ENCODE data around the gene OR51E1.
A peak's percentile ranks its signal among the peaks of the same experiment; 100 is the strongest.

OR51E1 gene

GRCh38 chr11:4611986-4612385 is 31.8 kb upstream of the OR51E1 start:
- H3K4me3 ChIP-seq (ENCODE audit: low read depth, low read length) = no peak overlapping the region
- in situ Hi-C loops (cut with HindIII; ENCODE audit: low sequenced_read_pairs) = no loop called here
- no peak for DNase-seq (ENCODE audit: low read depth)
- TF ChIP-seq CTCF (IDR thresholded peaks at IDR 0.05; ENCODE audit: low read depth, low read length, missing control alignments) = no peak

GRCh38 chr11:4615856-4616444 is 27.8 kb upstream of the OR51E1 start:
- TF ChIP-seq CTCF (IDR thresholded peaks at IDR 0.05; ENCODE audit: low read depth, low read length, missing control alignments) = no peak
- in situ Hi-C loops (cut with HindIII; ENCODE audit: low sequenced_read_pairs) = no loop called here
- no peak overlapping the region for H3K4me3 ChIP-seq (ENCODE audit: low read depth, low read length)
- no peak for DNase-seq (ENCODE audit: low read depth)

GRCh38 chr11:4619514-4619913 is 24.3 kb upstream of the OR51E1 start:
- DNase-seq (ENCODE audit: low read depth) = no peak
- no peak for TF ChIP-seq CTCF (IDR thresholded peaks at IDR 0.05; ENCODE audit: low read depth, low read length, missing control alignments)
- in situ Hi-C loops (cut with HindIII; ENCODE audit: low sequenced_read_pairs) = no loop called here
- H3K4me3 ChIP-seq (ENCODE audit: low read depth, low read length) = no peak overlapping the region

- peak; percentile 65 for TF ChIP-seq CTCF (IDR thresholded peaks at IDR 0.05; ENCODE audit: low read depth, low read length, missing control alignments)
- no peak overlapping the region for H3K4me3 ChIP-seq (ENCODE audit: low read depth, low read length)
- peak; percentile 55 for DNase-seq (ENCODE audit: low read depth)
- in situ Hi-C loops (cut with HindIII; ENCODE audit: low sequenced_read_pairs) = no loop called here
Observed at GRCh38 chr11:4626207-4627099, 17.3 kb upstream of the OR51E1 start.

GRCh38 chr11:4636136-4636535 is 7.6 kb upstream of the OR51E1 start:
- H3K4me3 ChIP-seq (ENCODE audit: low read depth, low read length) = no peak overlapping the region
- in situ Hi-C loops (cut with HindIII; ENCODE audit: low sequenced_read_pairs) = no loop called here
- TF ChIP-seq CTCF (IDR thresholded peaks at IDR 0.05; ENCODE audit: low read depth, low read length, missing control alignments) = no peak
- no peak for DNase-seq (ENCODE audit: low read depth)

GRCh38 chr11:4636962-4637661 is 6.7 kb upstream of the OR51E1 start, which contains the start of gene OR51D1:
OR51D1 (plus strand) TSS chr11:4637477; CDS start chr11:4639791, 2,314 bp downstream.
- no peak within 1 kb of the TSS for H3K4me3 ChIP-seq (ENCODE audit: low read depth, low read length)
- in situ Hi-C loops (cut with HindIII; ENCODE audit: low sequenced_read_pairs) = no loop called here
- TF ChIP-seq CTCF (IDR thresholded peaks at IDR 0.05; ENCODE audit: low read depth, low read length, missing control alignments) = peak; percentile 92
- peak; percentile 44 for DNase-seq (ENCODE audit: low read depth)
